ENCODE results near the gene ARFGEF2. TPM values are rescaled to one million over a fixed set of nuclear protein-coding genes. Genes with fewer than 3 reads are reported as not detected.

ARFGEF2 gene
- total RNA-seq, 1 experiment from 2014 or later = 47.0 TPM

DNA sequence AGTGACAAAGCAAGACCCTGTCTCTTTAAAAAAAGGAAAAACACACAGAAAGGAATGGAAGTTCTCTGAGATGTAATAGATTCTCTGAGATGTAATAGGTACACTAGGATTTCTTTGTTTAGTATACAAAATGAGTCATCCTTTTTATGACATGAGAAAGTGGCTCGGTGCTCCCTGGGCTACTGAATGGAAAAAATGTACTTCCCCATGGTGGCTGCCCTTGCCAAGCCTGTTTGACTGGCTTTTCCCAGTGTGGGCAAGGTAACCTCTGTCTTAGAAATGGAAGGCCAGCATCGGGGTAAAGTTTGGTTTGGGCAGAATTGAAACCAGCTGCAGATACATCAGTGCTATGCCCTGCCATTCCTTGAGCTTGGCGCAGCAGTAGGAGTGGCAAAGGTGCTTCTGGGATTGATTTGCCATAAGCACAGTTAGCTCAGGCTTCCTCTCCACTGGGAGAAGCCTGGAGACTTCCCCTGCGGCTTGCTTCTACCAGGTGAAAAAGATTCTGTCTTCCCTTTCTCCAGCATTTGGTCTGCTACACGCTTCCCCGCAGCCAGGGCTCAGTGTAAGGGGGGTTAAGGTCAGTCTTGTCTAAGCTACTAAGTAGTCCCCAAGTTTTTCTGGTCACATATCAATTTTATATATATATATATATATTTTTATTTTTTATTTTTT, 24.5 kb downstream of the ARFGEF2 start:
- no peak for TF ChIP-seq CTCF (conservative IDR thresholded peaks at IDR 0.05)
- no peak for TF ChIP-seq EZH2 (IDR thresholded peaks at IDR 0.05; ENCODE audit: low read depth)
- peak; percentile 95 to 99 for DNase-seq
- Histone ChIP-seq H3K36me3 (ENCODE audit: low read depth) (peaks cover 24% of the 10 kb centered on the region), H3K9me3 (ENCODE audit: insufficient read depth, low read depth) (no peaks in the 10 kb centered on the region), H3K9me2 (ENCODE audit: insufficient read depth) (no peaks in the 10 kb centered on the region), H3K27ac (peak overlapping the region; percentile 86), H2AFZ (no peak overlapping the region), H3K4me3 (peak overlapping the region; percentile 49; the same call in 1 of the 2 replicates), H4K20me1 (ENCODE audit: insufficient read depth) (no peaks in the 10 kb centered on the region), H3K4me1 (replicated peaks; ENCODE audit: insufficient read depth) (peaks cover 36% of the 10 kb centered on the region), H3K27me3 (ENCODE audit: insufficient read depth, low read depth) (no peaks in the 10 kb centered on the region), H3K79me2 (ENCODE audit: low read depth) (peaks cover 66% of the 10 kb centered on the region), H3K4me2 (peak overlapping the region; percentile 86), H3F3A (ENCODE audit: insufficient read depth, low read depth) (peaks cover 28% of the 10 kb centered on the region)
- intact Hi-C loops (cut with micrococcal nuclease; ENCODE audit: unreplicated experiment) = loop anchor here (1.0 to 5.0 kb wide), 3 partner anchors 24 to 1284 kb away; no protein-coding TSS in a partner anchor
- ChIA-PET POLR2A (ENCODE audit: unreplicated experiment) (interaction anchor here (0.5 to 0.9 kb wide), 5 partner anchors 23 to 307 kb away, joined by 3 to 10 read pairs (median 7); no protein-coding TSS in a partner anchor), CTCF (interaction anchor here (0.6 to 1.2 kb wide), 3 partner anchors 41 to 288 kb away, joined by 4 to 6 read pairs (median 5); no protein-coding TSS in a partner anchor)
- no TSS peak for BruUV-seq (replicated peaks)

- ChIA-PET CTCF (no interaction called here), POLR2A (ENCODE audit: unreplicated experiment) (interaction anchor here (0.5 to 0.7 kb wide), 2 partner anchors 26 to 82 kb away, joined by 3 to 4 read pairs; no protein-coding TSS in a partner anchor)
- H3K9me3 ChIP-seq (ENCODE audit: insufficient read depth, low read depth) = no peaks in the 10 kb centered on the region
- BruUV-seq (replicated peaks) = no TSS peak
- H3K4me3 ChIP-seq = no peak overlapping the region
- no peak for TF ChIP-seq EZH2 (IDR thresholded peaks at IDR 0.05; ENCODE audit: low read depth)
- TF ChIP-seq CTCF (conservative IDR thresholded peaks at IDR 0.05) = no peak
- no peak overlapping the region for H3K27ac ChIP-seq
- H3K27me3 ChIP-seq (ENCODE audit: insufficient read depth, low read depth) = no peaks in the 10 kb centered on the region
- H3K4me1 ChIP-seq (replicated peaks; ENCODE audit: insufficient read depth) = peaks cover 36% of the 10 kb centered on the region
- no peak overlapping the region for H2AFZ ChIP-seq
- no peaks in the 10 kb centered on the region for H3K9me2 ChIP-seq (ENCODE audit: insufficient read depth)
- no peak for DNase-seq
- intact Hi-C loops (cut with micrococcal nuclease; ENCODE audit: unreplicated experiment) = loop anchor here (5.0 kb wide), 1 partner anchor 1286 kb away; no protein-coding TSS in a partner anchor
- H3K36me3 ChIP-seq (ENCODE audit: low read depth) = peaks cover 39% of the 10 kb centered on the region
- H3F3A ChIP-seq (ENCODE audit: insufficient read depth, low read depth) = peaks cover 28% of the 10 kb centered on the region
- peaks cover 46% of the 10 kb centered on the region for H3K79me2 ChIP-seq (ENCODE audit: low read depth)
- H3K4me2 ChIP-seq = no peak overlapping the region
- no peaks in the 10 kb centered on the region for H4K20me1 ChIP-seq (ENCODE audit: insufficient read depth)
Measured at GRCh38 chr20:48948612-48949011, 27.1 kb downstream of the ARFGEF2 start.

DNA sequence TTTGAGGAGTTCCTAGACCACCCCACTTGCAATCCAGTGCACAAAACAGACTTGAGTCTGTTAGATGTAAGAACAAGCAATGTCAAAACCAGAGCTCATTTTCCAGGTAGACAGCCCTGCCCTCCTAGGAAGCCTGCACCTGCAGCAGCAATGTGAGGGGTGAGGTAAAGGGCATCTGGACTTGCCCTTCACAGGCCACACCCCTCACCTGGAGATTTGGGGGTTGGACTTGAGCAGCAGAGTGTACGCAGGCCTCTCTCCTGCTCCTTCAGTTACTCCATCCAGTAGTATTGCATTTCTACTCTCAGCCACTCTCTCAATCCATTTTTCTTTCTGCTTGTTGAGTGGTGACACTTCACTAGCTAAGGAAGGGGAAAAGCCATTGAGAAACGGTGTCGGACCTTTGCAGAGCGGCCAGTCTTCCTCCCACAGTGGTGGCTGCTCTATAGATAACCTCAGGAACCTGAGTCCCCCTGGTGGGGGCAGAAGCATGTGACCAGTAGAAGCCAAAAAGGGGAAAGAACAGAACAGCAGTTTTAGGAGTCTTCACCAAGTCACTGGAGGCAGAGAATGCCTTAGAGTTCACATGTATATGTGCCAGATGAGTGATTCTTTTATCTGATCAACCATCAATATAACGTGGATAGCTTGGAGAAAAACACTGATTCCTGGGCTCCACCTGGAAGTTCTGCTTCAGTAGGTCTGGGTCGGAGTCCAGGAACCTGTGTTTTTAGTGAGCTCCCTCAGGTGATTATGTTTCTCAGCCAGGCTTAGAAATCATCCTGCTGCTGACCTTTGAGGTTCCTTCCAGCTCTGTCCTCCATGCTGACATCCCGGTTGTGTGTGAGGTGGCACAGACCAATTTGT, 28.0 kb downstream of the ARFGEF2 start:
- CTCF ChIA-PET = interaction anchor here (0.6 kb wide), 1 partner anchor 170 kb away, joined by 4 read pairs; no protein-coding TSS in a partner anchor
- no peak for TF ChIP-seq CTCF (conservative IDR thresholded peaks at IDR 0.05)
- TF ChIP-seq EZH2 (IDR thresholded peaks at IDR 0.05; ENCODE audit: low read depth) = no peak
- BruUV-seq (replicated peaks) = no TSS peak

More for the DNA sequence above, 28.0 kb downstream of the ARFGEF2 start:
- H3F3A ChIP-seq (ENCODE audit: insufficient read depth, low read depth) = peaks cover 26% of the 10 kb centered on the region
- H3K36me3 ChIP-seq (ENCODE audit: low read depth) = peaks cover 43% of the 10 kb centered on the region
- POLR2A ChIA-PET (ENCODE audit: unreplicated experiment) = interaction anchor here (0.5 to 0.7 kb wide), 3 partner anchors 27 to 1528 kb away, joined by 3 to 4 read pairs (median 3); no protein-coding TSS in a partner anchor
- no peak overlapping the region for H3K4me3 ChIP-seq
- H2AFZ ChIP-seq = no peak overlapping the region
- H3K27ac ChIP-seq = no peak overlapping the region
- H3K27me3 ChIP-seq (ENCODE audit: insufficient read depth, low read depth) = no peaks in the 10 kb centered on the region
- no peaks in the 10 kb centered on the region for H3K9me2 ChIP-seq (ENCODE audit: insufficient read depth)
- no peak overlapping the region for H3K4me2 ChIP-seq
- no peaks in the 10 kb centered on the region for H3K9me3 ChIP-seq (ENCODE audit: insufficient read depth, low read depth)
- H3K79me2 ChIP-seq (ENCODE audit: low read depth) = peaks cover 37% of the 10 kb centered on the region
- DNase-seq = no peak
- H3K4me1 ChIP-seq (replicated peaks; ENCODE audit: insufficient read depth) = peaks cover 28% of the 10 kb centered on the region
- no peaks in the 10 kb centered on the region for H4K20me1 ChIP-seq (ENCODE audit: insufficient read depth)
- intact Hi-C loops (cut with micrococcal nuclease; ENCODE audit: unreplicated experiment) = loop anchor here (5.0 kb wide), 1 partner anchor 1287 kb away; no protein-coding TSS in a partner anchor
